Activated CD4-positive, alpha-beta T cell treated with anti-CD3 and anti-CD28 coated beads, Interleukin-2, amount 10 ng/mL, durations not matched to agents 24 days and 14 days (primary cell): ENCODE results near the gene ROBO2. TPM values are rescaled to one million over a fixed set of nuclear protein-coding genes. Genes with fewer than 3 reads are reported as not detected.

Source experiments
- DNase-seq: peaks from one replicate; pipeline ENCODE4 v3.0.0; 2022
- H3K27ac Mint-ChIP-seq: one replicate; pipeline ENCODE4 v1.8.0; 2022; ENCODE audit warnings: mild to moderate bottlenecking, mixed read lengths
- H3K27me3 Mint-ChIP-seq: one replicate; pipeline ENCODE4 v1.8.0; 2022; ENCODE audit warnings: mixed read lengths
- H3K36me3 Mint-ChIP-seq: one replicate; pipeline ENCODE4 v1.8.0; 2022; ENCODE audit warnings: low read depth, mild to moderate bottlenecking, mixed read lengths
- H3K4me1 Mint-ChIP-seq: one replicate; pipeline ENCODE4 v1.8.0; 2021; ENCODE audit warnings: mixed read lengths
- H3K4me3 Mint-ChIP-seq: one replicate; pipeline ENCODE4 v1.8.0; 2022; ENCODE audit warnings: mild to moderate bottlenecking, moderate library complexity, mixed read lengths
- H3K9me3 Mint-ChIP-seq: one replicate; pipeline ENCODE4 v1.8.0; 2021; ENCODE audit warnings: mixed read lengths
- intact Hi-C: fragments of 100-400 bp; cut with micrococcal nuclease; formaldehyde crosslinking; loops from one replicate; pipeline ENCODE4 v1.15.1; 2023
- total RNA-seq: library from RNA; stranded (reverse); gene quantifications from 2 replicates; pipeline ENCODE4 v1.2.3, GENCODE V29; 2022

ROBO2 gene
- total RNA-seq, 1 donor from 2014 or later: not detected

DNA sequence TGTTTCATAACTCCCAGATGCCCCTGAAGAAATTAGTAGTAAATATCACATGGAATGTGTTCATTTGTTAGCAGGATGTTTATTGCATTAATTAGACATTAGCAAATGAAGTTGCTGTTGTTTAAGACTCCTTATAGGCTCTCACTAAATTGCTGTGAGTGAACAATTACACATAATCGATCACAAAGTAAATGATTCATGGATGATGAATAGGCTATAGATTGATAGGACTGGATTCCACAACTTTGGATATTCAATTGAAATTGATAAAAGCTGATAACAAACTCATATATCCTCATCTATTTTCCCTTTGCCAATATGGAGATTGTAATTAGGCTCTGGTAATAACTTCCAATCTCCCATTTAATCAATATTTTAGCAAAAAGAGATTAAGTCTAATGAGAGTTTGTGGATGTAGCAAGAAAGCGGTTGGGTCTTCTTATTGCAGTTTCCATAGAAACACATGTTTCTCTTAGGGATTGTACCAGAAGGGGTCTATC is 555.5 kb downstream of the ROBO2 start:
- intact Hi-C loops: no loop called here
- H3K4me3 Mint-ChIP-seq: no peak overlapping the region
- no peaks in the 10 kb centered on the region for H3K9me3 Mint-ChIP-seq
- DNase-seq: no peak
- no peak overlapping the region for H3K27ac Mint-ChIP-seq
- H3K36me3 Mint-ChIP-seq: no peaks in the 10 kb centered on the region
- H3K4me1 Mint-ChIP-seq: no peaks in the 10 kb centered on the region
- H3K27me3 Mint-ChIP-seq: no peaks in the 10 kb centered on the region

GRCh38 chr3:77599948-77600347 is 560.0 kb downstream of the ROBO2 start:
- Mint-ChIP-seq H3K27ac (no peak overlapping the region), H3K4me1 (no peaks in the 10 kb centered on the region), H3K27me3 (no peaks in the 10 kb centered on the region), H3K9me3 (peaks cover 4% of the 10 kb centered on the region), H3K4me3 (no peak overlapping the region), H3K36me3 (no peaks in the 10 kb centered on the region)
- no peak for DNase-seq
- intact Hi-C loops: no loop called here

DNA sequence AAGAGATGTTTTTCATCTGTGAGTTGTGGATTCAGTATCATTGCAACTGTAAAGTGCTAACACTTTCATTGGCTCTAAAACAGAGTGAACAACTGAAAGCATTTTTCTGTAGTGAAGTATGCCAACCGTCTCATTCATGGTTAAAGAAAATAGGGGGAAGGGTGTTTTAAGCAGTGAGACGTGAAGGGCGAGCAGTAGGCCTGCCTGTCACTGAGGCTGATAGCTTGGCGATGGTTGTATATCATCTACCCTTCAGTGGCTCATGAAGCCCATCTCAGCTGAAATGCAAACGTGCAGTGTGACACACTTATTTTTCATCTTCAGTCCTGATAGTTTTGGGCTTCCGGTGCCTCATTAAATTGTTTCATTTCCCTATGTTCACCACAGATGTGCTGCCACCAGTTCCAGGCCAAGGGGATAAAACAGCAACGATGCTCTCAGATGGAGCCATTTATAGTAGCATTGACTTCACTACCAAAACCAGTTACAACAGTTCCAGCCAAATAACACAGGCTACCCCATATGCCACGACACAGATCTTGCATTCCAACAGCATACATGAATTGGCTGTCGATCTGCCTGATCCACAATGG is 562.0 kb downstream of the ROBO2 start:
- no peaks in the 10 kb centered on the region for H3K27me3 Mint-ChIP-seq
- H3K27ac Mint-ChIP-seq: no peak overlapping the region
- H3K4me3 Mint-ChIP-seq: no peak overlapping the region
- no peaks in the 10 kb centered on the region for H3K36me3 Mint-ChIP-seq
- intact Hi-C loops: no loop called here
- H3K9me3 Mint-ChIP-seq: peaks cover 4% of the 10 kb centered on the region
- DNase-seq: no peak
- no peaks in the 10 kb centered on the region for H3K4me1 Mint-ChIP-seq

- H3K36me3 Mint-ChIP-seq: no peaks in the 10 kb centered on the region
- H3K4me1 Mint-ChIP-seq: no peaks in the 10 kb centered on the region
Observed at GRCh38 chr3:77602722-77603121, 562.8 kb downstream of the ROBO2 start.

DNA sequence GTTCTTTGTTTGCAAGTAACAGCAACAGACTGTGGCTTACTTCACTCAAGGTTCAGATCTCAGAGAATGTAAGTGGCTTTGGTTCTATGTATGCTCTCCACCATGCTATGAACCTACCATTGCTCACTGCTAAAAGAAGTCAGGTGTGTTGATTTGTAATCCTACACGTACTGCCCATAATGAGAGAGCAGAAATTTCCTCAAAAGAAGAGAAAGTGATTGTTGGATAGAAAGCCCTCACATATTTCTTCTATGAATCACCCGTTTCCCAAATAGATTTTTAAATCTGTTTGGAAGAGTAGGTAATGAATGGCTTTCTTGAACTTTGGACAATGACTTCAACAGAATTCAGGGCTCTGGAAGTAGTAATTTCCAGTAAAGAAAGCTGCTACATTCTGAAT is 565.4 kb downstream of the ROBO2 start:
- Mint-ChIP-seq H3K9me3 (peaks cover 4% of the 10 kb centered on the region), H3K4me1 (no peaks in the 10 kb centered on the region), H3K27ac (no peak overlapping the region), H3K27me3 (no peaks in the 10 kb centered on the region), H3K4me3 (no peak overlapping the region), H3K36me3 (no peaks in the 10 kb centered on the region)
- intact Hi-C loops: no loop called here
- no peak for DNase-seq

More at GRCh38 chr3:77602722-77603121, 562.8 kb downstream of the ROBO2 start:
- Mint-ChIP-seq H3K4me3 (no peak overlapping the region), H3K27me3 (no peaks in the 10 kb centered on the region), H3K27ac (no peak overlapping the region), H3K9me3 (peaks cover 4% of the 10 kb centered on the region)
- DNase-seq: no peak
- intact Hi-C loops: no loop called here

- intact Hi-C loops: no loop called here
- H3K27me3 Mint-ChIP-seq: no peaks in the 10 kb centered on the region
- no peak overlapping the region for H3K4me3 Mint-ChIP-seq
- no peaks in the 10 kb centered on the region for H3K4me1 Mint-ChIP-seq
- no peak for DNase-seq
- H3K27ac Mint-ChIP-seq: no peak overlapping the region
- peaks cover 4% of the 10 kb centered on the region for H3K9me3 Mint-ChIP-seq
- no peaks in the 10 kb centered on the region for H3K36me3 Mint-ChIP-seq
Observed at GRCh38 chr3:77605865-77606264, 566.0 kb downstream of the ROBO2 start.

DNA sequence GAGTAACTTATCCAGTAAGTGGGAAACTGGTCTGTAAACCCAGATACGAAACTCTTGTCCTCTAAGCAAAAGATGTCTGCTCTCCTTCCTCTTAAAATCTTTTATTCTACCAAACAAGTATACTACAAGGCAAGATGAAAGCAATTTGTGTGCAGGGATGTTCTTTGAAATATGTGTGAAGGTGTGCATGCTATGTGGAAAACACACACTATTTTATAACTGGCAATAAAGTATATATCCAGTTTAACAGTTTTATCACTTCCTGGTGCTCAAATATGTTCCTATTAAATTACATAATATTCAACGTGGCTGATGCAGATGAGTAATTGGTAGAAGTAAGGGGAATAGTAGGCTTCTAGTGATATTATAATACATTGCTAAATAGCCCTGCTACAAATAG is 566.5 kb downstream of the ROBO2 start:
- Mint-ChIP-seq H3K27ac (no peak overlapping the region), H3K9me3 (peaks cover 4% of the 10 kb centered on the region), H3K4me3 (no peak overlapping the region), H3K27me3 (no peaks in the 10 kb centered on the region), H3K4me1 (no peaks in the 10 kb centered on the region), H3K36me3 (no peaks in the 10 kb centered on the region)
- no peak for DNase-seq
- intact Hi-C loops: no loop called here

GRCh38 chr3:77618686-77619085 is 578.8 kb downstream of the ROBO2 start:
- DNase-seq: no peak
- Mint-ChIP-seq H3K27me3 (no peaks in the 10 kb centered on the region), H3K27ac (no peak overlapping the region), H3K4me1 (no peaks in the 10 kb centered on the region), H3K9me3 (peaks cover 3% of the 10 kb centered on the region), H3K36me3 (no peaks in the 10 kb centered on the region), H3K4me3 (no peak overlapping the region)
- intact Hi-C loops: no loop called here

DNA sequence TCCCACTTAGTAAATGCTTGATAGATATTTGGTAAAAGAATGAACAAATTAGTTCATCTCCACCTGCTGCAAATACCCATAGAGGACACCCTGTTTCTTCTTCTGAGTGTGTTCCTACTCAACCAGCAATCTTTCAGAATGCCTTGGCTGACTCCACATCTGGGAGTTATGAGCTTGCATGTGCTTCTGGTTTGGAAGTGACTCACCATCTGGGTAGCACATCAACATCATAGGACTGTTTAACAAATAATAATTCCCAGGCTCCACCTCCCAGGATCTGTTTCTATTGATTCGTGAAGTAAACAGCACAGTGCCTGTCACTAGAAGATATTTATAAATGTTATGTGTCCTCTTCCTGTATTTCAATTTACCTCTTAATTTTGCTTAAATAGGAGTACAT is 580.1 kb downstream of the ROBO2 start:
- no peaks in the 10 kb centered on the region for H3K36me3 Mint-ChIP-seq
- H3K27ac Mint-ChIP-seq: no peak overlapping the region
- intact Hi-C loops: no loop called here
- H3K27me3 Mint-ChIP-seq: no peaks in the 10 kb centered on the region
- no peak overlapping the region for H3K4me3 Mint-ChIP-seq
- no peaks in the 10 kb centered on the region for H3K4me1 Mint-ChIP-seq
- no peak for DNase-seq
- peaks cover 3% of the 10 kb centered on the region for H3K9me3 Mint-ChIP-seq

DNA sequence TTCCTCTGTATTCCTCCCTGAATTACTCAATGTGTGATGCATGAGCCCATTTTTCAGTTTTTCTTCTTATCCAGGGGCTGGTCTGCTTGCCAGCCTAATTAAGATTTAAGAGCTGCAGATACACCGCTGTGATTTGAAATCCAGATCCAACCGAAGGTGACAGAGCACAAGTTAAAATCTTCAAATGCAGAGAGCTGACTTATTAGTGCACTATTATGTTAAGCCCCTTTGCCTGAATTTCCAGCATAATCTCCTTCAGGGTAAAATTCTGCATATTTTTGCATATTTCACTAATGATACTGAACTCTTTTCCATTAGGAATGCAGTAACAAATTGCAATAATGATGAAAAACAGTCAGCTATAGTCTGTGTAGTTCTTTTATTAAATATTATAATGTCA is 583.6 kb downstream of the ROBO2 start:
- H3K4me3 Mint-ChIP-seq: no peak overlapping the region
- no peaks in the 10 kb centered on the region for H3K4me1 Mint-ChIP-seq
- H3K9me3 Mint-ChIP-seq: no peaks in the 10 kb centered on the region
- H3K27me3 Mint-ChIP-seq: no peaks in the 10 kb centered on the region
- intact Hi-C loops: no loop called here
- H3K36me3 Mint-ChIP-seq: no peaks in the 10 kb centered on the region
- no peak for DNase-seq
- no peak overlapping the region for H3K27ac Mint-ChIP-seq

DNA sequence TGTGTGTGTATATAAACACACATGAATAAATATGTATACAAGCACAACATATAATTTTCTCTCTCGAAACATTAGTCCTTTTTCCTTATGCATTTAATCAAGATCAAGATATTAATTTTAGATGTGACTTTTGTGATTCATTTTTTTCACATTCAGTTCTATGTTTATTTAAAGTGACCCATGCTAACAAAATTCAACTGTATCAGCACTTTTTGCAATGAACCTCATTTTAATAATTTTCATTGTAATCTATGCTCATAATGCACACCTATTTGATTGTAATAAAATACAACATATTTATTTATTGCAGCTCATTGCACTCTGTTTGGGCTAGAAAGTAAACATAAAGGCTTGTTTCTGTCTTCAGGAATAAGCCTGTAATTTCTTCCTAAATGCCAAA is 586.3 kb downstream of the ROBO2 start:
- H3K9me3 Mint-ChIP-seq: no peaks in the 10 kb centered on the region
- H3K4me1 Mint-ChIP-seq: no peaks in the 10 kb centered on the region
- intact Hi-C loops: no loop called here
- H3K4me3 Mint-ChIP-seq: no peak overlapping the region
- H3K27ac Mint-ChIP-seq: no peak overlapping the region
- no peaks in the 10 kb centered on the region for H3K36me3 Mint-ChIP-seq
- no peaks in the 10 kb centered on the region for H3K27me3 Mint-ChIP-seq
- DNase-seq: no peak

DNA sequence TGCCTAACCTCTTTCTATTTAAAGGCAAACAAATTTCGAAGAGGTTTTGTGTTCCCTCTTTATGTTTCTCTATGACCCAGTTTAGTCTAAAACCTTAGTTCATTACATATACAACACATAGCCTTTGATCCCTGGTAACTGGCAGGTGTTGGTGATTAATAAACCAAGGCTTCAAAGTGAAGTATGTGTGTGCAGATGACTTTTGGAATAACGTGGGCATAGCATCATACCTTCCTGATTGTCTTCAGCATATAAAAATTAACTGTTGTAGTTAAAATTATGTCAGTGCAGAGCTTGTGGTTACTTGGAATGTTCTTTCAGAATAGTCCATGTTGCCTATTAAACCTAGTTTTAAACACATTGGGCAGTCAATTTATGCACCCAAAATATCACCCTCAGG is 608.3 kb downstream of the ROBO2 start:
- H3K27me3 Mint-ChIP-seq: no peaks in the 10 kb centered on the region

DNA sequence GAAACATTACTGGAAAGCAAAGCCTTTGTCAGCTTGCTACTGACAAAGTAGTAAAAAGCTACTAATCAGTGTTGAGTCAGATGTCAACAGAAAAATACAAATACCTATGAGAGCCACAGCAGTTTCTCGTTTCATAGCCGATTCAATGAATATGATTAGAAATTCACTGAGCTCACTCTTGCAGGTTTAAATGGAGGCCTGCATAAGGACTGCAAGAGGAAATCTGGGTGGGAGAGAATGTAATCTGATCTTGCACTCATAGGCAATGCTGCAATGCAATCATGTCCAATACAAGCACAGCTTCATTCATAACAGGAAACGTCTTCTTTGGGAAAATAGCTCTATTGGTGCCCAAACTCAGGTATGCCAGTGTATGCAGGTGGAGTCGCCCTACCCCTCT is 608.8 kb downstream of the ROBO2 start:
- Mint-ChIP-seq H3K36me3 (no peaks in the 10 kb centered on the region), H3K4me1 (no peaks in the 10 kb centered on the region), H3K27ac (no peak overlapping the region), H3K4me3 (no peak overlapping the region), H3K27me3 (no peaks in the 10 kb centered on the region), H3K9me3 (no peaks in the 10 kb centered on the region)
- DNase-seq: no peak
- intact Hi-C loops: no loop called here

More for the DNA sequence above, 608.3 kb downstream of the ROBO2 start:
- H3K36me3 Mint-ChIP-seq: no peaks in the 10 kb centered on the region
- no peaks in the 10 kb centered on the region for H3K4me1 Mint-ChIP-seq
- intact Hi-C loops: no loop called here
- H3K27ac Mint-ChIP-seq: no peak overlapping the region
- H3K4me3 Mint-ChIP-seq: no peak overlapping the region
- DNase-seq: no peak
- peaks cover 1% of the 10 kb centered on the region for H3K9me3 Mint-ChIP-seq

DNA sequence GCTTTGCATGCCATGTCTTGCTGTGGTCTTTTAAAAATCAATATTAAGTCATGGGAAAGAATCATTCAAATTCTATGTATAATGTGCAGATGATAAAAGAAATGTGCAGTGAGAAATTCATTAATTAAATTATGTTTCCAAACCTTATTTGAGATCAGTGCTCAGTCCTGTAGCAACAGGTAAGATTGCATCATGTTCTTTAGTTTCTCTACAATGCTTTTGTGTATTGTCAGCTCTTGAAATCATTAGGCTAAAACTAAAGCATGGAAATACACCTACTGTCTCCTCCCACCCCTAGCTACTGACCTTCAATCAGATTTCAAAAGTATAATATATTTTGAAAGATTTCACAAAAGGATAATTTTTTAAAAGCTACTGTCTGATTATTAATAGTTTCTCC is 612.7 kb downstream of the ROBO2 start:
- DNase-seq: no peak
- intact Hi-C loops: no loop called here
- peaks cover 4% of the 10 kb centered on the region for H3K9me3 Mint-ChIP-seq
- no peak overlapping the region for H3K27ac Mint-ChIP-seq
- H3K4me1 Mint-ChIP-seq: no peaks in the 10 kb centered on the region
- H3K27me3 Mint-ChIP-seq: no peaks in the 10 kb centered on the region
- H3K36me3 Mint-ChIP-seq: no peaks in the 10 kb centered on the region
- no peak overlapping the region for H3K4me3 Mint-ChIP-seq

DNA sequence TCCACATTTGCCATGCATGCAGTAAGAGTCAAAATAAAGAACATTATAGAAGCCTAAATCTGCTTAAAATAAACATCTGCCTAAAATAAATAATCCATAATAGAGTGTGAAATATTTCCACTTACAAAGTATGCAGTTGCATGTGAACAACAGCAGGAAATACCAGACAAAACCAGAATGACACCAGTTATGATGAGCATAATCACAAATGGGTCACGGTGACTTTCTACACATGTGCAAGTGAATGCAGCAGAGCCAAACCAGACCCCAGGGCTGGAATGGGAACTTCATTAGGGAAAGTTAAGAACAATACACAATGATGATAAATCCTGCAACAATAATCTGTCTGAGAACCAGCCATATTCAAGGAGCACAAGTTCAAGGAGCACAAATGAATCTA is 615.5 kb downstream of the ROBO2 start:
- H3K27me3 Mint-ChIP-seq: no peaks in the 10 kb centered on the region
- no peaks in the 10 kb centered on the region for H3K36me3 Mint-ChIP-seq
- peaks cover 7% of the 10 kb centered on the region for H3K9me3 Mint-ChIP-seq
- no peak overlapping the region for H3K4me3 Mint-ChIP-seq
- no peak for DNase-seq
- no peak overlapping the region for H3K27ac Mint-ChIP-seq
- intact Hi-C loops: no loop called here
- H3K4me1 Mint-ChIP-seq: no peaks in the 10 kb centered on the region
